HS-27A (cell line): ENCODE measurements around the gene PLEKHA3.
A peak's percentile ranks its signal among the peaks of the same experiment; 100 is the strongest.

Experiments
- DNase-seq: peaks from one replicate; pipeline ENCODE4 v3.0.0-alpha.2; 2012; ENCODE audit warnings: low read depth, missing footprints

Gene PLEKHA3

DNA sequence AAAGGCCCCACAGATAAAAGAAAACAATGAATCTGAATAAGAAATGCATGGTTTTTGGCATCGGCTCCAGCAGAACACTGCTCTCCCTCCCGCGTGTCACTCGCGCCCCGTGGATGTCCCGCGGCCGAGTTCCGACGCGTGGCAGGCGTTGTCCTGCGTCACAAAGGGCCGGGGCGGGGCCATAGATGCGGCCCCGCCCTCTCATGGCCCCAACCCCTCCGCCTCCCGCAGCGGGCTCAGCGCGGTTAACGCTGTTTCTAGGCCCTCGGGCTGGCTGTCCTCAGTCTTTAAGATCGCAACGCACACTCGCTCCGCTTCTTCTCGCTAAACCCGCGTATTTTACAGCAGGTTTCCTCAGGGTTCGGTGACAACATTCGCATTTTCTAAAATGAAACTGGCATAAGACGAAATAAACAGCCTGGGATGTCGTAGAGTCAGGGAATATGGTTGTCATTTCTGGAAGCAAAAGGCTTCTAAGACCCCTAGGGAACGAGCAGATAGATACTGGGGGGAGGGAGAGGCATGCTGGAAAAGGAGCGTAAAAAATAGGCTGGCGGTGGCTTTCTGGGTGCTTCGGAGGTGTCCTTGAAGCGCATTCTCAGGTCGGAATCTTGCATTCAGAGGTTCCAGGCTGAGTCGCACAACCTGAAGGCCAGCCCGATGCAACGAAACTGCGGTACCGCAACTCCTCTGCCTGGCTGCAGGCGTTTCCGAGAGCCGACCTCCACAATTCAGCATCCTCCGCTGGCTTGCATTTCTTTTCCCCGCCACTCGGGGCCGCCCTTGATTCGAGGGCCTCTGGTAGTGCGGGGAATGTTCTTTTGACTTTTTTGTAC lies 1.6 kb upstream of the PLEKHA3 start, which contains the start of gene FKBP7:
Gene FKBP7 (minus strand): TSS at position 162 of the 836 bp plus-strand sequence. CDS start 101 bp downstream, at position 61.
- DNase-seq = no peak

- DNase-seq = no peak
These were observed 1.0 kb upstream of the PLEKHA3 start for GRCh38 chr2:178479275-178479616.

GRCh38 chr2:178479758-178480226 lies 465 bp upstream of the PLEKHA3 start:
- DNase-seq = no peak

DNA sequence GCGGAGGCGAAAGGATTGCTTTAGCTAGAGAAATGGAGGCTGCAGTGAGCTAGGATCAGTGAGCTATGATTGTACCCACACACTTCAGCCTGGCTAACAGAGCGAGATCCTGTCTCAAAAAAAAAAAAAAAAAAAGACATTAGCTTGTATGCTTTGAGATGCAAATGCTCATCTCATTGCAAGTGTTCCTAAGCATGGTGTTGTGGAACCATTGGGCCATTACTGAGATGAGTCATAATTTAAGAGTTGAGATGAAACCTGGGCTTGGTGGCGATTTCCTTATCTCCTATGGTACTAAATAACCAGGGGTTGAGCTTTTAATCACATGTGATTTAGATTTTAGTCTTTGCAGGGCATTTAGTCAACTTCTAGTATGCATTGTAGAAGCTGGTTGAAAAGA lies 2.2 kb downstream of the PLEKHA3 start:
- no peak for DNase-seq

GRCh38 chr2:178484245-178485041 lies 4.2 kb downstream of the PLEKHA3 start:
- no peak for DNase-seq

GRCh38 chr2:178485356-178485755 lies 5.1 kb downstream of the PLEKHA3 start:
- DNase-seq = no peak

DNA sequence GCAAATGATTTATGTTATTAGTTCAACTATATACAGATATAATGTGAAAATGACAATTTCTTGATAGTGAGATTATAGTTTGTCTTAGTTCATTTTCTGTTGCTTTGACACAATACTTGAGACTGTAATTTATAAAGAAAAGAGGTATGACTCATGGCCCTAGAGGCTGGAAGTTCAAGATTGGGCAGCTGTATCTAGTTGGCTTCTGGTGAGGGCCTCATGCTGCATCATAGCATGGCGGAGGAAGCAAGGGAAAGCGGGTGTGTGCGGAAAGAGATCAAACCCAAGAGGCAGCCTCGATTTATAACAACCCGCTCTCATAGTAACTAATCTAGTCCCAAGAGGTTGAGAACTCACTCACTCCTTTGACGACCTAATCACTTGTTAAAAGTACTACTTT lies 11.4 kb downstream of the PLEKHA3 start:
- DNase-seq = no peak

- DNase-seq = no peak
These were observed 15.8 kb downstream of the PLEKHA3 start for GRCh38 chr2:178496049-178496448.

DNA sequence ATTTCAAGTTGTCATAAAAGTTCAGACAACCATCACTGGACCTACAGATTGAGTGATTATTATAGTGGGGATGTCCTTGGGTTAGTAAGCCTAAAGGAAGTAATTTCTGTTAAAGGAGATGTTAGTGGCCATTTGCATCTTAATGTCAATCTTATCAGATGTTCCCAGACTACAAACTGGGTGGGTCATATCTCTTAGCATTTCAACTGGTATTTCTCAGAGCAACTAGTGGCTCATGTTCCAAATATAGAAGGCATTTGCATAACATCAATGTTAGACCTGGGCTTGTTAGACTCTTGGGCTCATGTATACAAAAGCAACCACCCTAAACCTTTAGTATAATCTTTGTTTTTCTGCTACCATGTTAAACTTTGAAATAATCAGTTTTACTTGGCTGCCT lies 17.9 kb downstream of the PLEKHA3 start:
- no peak for DNase-seq

DNA sequence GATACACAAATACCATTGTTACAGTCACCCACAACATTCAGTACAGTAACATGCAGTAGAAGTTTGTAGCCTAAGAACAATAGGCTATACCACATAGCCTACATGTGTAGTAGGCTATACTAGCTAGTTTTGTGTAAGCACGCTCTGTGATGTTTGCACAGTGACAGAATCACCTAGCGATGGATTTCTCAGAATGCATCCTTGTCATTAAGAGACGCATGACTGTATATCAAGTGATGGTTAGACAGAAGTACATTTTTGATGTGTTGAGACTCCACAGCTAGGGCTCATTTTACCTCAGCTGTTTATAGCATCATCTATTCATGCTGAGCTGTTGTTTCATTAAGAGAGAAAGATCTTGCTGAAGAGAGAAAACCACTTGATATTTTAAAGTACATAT lies 19.4 kb downstream of the PLEKHA3 start:
- DNase-seq = no peak

GRCh38 chr2:178502751-178503150 lies 22.5 kb downstream of the PLEKHA3 start:
- no peak for DNase-seq

GRCh38 chr2:178506101-178506500 lies 25.8 kb downstream of the PLEKHA3 start:
- no peak for DNase-seq

GRCh38 chr2:178506524-178506923 lies 26.3 kb downstream of the PLEKHA3 start:
- no peak for DNase-seq

GRCh38 chr2:178506949-178507348 lies 26.7 kb downstream of the PLEKHA3 start:
- DNase-seq = no peak

DNA sequence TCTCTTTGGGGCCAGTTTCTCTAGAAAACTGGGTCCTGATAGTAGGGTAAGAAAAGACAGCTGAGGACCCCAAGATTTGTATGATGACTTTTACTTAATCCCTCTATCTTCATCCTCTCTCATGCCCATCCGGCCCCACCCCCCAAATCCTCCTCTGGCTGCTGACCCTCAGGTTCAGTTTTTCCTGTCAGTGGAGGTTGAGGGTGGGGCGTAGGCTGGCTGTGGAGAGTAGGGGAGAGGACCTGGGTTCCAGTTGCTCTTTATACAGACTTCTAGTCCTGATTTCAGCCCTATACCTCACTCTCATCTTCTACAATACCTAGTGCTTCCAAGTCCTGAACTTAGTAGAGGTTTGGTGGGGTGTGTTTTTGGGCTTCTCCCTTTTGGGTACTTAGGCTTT lies 28.4 kb downstream of the PLEKHA3 start:
- no peak for DNase-seq

DNA sequence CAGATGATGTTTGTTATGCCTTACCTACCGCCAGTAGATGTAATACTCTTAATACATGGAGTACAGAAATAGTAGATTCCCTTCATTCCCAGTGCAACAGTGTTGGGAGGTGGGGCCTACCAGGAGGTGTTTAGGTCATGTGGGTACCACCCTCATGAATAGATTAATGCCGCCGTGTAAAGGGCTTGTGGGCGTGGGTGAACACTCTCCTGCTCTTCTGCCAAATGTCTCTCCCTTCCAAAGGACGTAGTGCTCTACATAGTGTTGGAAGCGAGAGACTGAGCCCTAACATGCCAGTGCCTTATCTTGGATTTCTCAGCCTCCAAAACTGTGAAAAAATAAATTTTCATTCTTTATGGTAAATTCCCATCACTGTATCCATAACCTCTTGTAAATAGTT lies 30.1 kb downstream of the PLEKHA3 start:
- DNase-seq = no peak

DNA sequence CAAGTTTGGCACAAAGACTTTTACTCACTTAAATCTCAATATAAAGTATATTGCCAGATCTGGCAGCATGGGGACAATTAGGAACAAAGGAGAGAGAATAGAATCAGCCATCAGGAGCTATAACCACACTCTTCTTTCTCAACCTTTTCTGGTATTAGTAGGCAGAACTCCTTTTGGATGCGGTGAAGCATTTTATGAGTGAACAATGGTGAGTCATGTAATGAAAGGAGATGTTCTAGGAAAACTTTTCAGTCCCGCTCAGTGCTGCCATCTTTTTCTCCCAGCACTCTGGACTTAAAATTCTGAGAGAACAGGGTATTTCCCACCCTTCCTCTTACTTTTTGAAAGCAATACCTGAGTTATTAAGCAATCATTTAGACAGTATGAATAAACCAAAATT lies 32.2 kb downstream of the PLEKHA3 start:
- no peak for DNase-seq

- DNase-seq = no peak
These were observed 33.6 kb downstream of the PLEKHA3 start for GRCh38 chr2:178513876-178514275.

GRCh38 chr2:178514664-178515063 lies 34.4 kb downstream of the PLEKHA3 start:
- DNase-seq = peak; percentile 12

GRCh38 chr2:178517496-178517895 lies 37.2 kb downstream of the PLEKHA3 start:
- no peak for DNase-seq

DNA sequence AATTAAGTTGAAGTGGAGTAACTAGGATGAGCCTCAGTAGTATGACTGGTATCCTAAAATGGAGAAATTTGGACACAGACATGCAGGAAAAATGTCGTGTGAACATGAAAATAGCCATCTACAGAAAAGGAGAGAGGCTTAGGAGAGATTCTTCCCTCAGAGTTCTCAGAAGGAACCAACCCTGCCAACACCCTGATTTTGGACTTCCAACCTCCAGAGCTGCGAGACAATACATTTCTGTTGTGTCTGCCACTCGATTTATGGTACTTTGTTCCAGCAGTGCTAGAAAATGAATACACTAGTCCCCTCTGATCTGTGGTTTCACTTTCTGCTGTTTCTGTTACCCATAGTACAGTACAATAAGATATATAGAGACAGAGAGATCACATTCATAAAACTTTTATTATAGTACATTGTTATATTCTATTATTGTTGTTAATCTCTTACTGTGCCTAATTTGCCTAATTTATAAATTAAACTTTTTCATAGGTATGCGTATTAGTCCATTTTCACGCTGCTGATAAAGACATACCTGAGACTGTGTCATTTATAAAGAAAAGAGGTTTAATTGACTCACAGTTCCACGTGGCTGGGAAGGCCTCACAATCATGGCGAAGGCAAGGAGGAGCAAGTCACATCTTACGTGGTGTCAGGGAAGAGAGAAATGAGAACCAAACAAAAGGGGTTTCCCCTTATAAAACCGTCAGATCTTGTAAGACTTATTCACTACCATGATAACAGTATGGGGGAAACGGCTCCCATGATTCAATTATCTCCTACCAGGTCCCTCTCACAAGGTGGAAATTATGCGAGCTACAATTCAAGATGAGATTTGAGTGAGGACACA lies 41.3 kb downstream of the PLEKHA3 start:
- no peak for DNase-seq

DNA sequence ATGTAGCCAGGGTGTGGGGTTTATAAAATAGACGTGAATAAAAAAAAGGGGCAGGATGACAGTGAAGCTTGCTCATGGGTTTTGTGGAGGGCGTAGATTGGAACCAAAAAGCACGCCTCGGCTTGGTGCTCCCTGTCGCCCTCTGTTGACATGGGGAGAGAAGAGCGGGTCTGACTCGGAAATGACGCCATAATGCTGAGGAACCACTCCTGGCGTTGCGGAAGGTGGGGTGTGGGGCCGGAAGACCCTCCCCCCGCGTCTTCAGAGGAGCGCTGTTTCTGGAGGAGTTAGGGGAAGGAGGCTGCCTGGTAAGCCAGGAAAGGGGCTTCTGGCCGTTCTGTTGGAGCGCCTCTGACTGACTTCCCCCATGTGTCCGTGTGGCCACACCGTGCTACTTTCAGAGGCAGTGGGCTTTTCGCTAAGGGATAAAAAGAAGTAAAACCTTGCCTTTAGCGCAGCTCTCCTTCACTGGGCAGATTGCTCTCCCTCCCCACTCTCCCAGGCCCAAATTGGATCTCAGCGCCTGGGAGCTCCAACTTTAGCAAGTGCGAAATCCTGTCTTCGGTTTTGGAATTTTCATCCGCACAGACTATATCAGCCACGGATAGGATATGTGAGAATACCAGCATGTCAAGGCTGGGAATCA lies 42.8 kb downstream of the PLEKHA3 start:
- DNase-seq = no peak
